Trophoblast cell (in vitro differentiated cells and primary cell): ENCODE measurements around the gene VPS29.

Source experiments
- DNase-seq, 2 donors: peaks; one replicate each; pipeline ENCODE4 v3.0.0-alpha.2; 2016
- H2AFZ ChIP-seq: 2 replicates; pipeline ENCODE4 v1.6.1; 2013; ENCODE audit warnings: low read length, moderate library complexity, mild to moderate bottlenecking; ENCODE audit not compliant: insufficient read depth, poor library complexity
- H2AK5ac ChIP-seq: 2 replicates; pipeline ENCODE4 v1.6.1; 2013; ENCODE audit warnings: mild to moderate bottlenecking, low read length
- H2BK120ac ChIP-seq: 2 replicates; pipeline ENCODE4 v1.6.1; 2013; ENCODE audit warnings: low read length, mild to moderate bottlenecking, moderate library complexity; ENCODE audit not compliant: insufficient read depth, poor library complexity
- H2BK12ac ChIP-seq: 2 replicates; pipeline ENCODE4 v1.6.1; 2013; ENCODE audit warnings: mild to moderate bottlenecking, low read length, moderate library complexity
- H2BK5ac ChIP-seq: 2 replicates; pipeline ENCODE4 v1.6.1; 2013; ENCODE audit warnings: low read length, low read depth, moderate library complexity, mild to moderate bottlenecking; ENCODE audit not compliant: poor library complexity
- H3K14ac ChIP-seq: 2 replicates; pipeline ENCODE4 v1.6.1; 2013; ENCODE audit warnings: mild to moderate bottlenecking, low read length
- H3K18ac ChIP-seq: 2 replicates; pipeline ENCODE4 v1.6.1; 2013; ENCODE audit warnings: mild to moderate bottlenecking, low read length
- H3K23ac ChIP-seq: 2 replicates; pipeline ENCODE4 v1.6.1; 2013; ENCODE audit warnings: low read length
- H3K27ac ChIP-seq: 2 replicates; pipeline ENCODE4 v1.5.1; 2013; ENCODE audit warnings: low read depth, mild to moderate bottlenecking, inconsistent platforms, low read length, moderate library complexity
- H3K27me3 ChIP-seq: 2 replicates; pipeline ENCODE4 v1.6.1; 2013; ENCODE audit warnings: inconsistent platforms, mild to moderate bottlenecking, low read length, moderate library complexity; ENCODE audit not compliant: insufficient read depth
- H3K36me3 ChIP-seq, 2 experiments: 1 replicate in 1 of 2; 2 replicates in 1 of 2; pipeline ENCODE4 v1.6.1; 2013; ENCODE audit warnings: low read length in 2 of 2, mild to moderate bottlenecking in 2 of 2, moderate library complexity in 1 of 2; ENCODE audit not compliant: insufficient read depth in 2 of 2, control insufficient read depth in 1 of 2
- H3K4ac ChIP-seq: 2 replicates; pipeline ENCODE4 v1.6.1; 2013; ENCODE audit warnings: low read depth, mild to moderate bottlenecking, low read length, moderate library complexity
- H3K4me1 ChIP-seq, 2 experiments: 1 replicate in 1 of 2; 2 replicates in 1 of 2; pipeline ENCODE4 v1.6.1; 2013; ENCODE audit warnings: low read length in 2 of 2, mild to moderate bottlenecking in 2 of 2, moderate library complexity in 1 of 2; ENCODE audit not compliant: insufficient read depth in 2 of 2, control insufficient read depth in 1 of 2
- H3K4me2 ChIP-seq: 2 replicates; pipeline ENCODE4 v1.6.1; 2013; ENCODE audit warnings: inconsistent platforms, mild to moderate bottlenecking, low read length, moderate library complexity
- H3K4me3 ChIP-seq: 2 replicates; pipeline ENCODE4 v1.5.1; 2013; ENCODE audit warnings: mild to moderate bottlenecking, low read depth, low read length, inconsistent platforms
- H3K79me1 ChIP-seq: one replicate; pipeline ENCODE4 v1.6.1; 2013; ENCODE audit warnings: low read length
- H3K79me2 ChIP-seq: 2 replicates; pipeline ENCODE4 v1.6.1; 2013; ENCODE audit warnings: low read length, mild to moderate bottlenecking; ENCODE audit not compliant: control insufficient read depth, insufficient read depth, poor library complexity
- H3K9ac ChIP-seq: 2 replicates; pipeline ENCODE4 v1.6.1; 2013; ENCODE audit warnings: mild to moderate bottlenecking, low read length
- H3K9me3 ChIP-seq: 2 replicates; pipeline ENCODE4 v1.6.1; 2013; ENCODE audit warnings: low read depth, mild to moderate bottlenecking, control low read depth, inconsistent platforms, low read length; ENCODE audit not compliant: insufficient read depth
- H4K12ac ChIP-seq: 2 replicates; pipeline ENCODE4 v1.6.1; 2013; ENCODE audit warnings: low read depth, mild to moderate bottlenecking, low read length, moderate library complexity
- H4K8ac ChIP-seq: 2 replicates; pipeline ENCODE4 v1.6.1; 2013; ENCODE audit warnings: low read depth, mild to moderate bottlenecking, low read length, moderate library complexity
- H4K91ac ChIP-seq: one replicate; pipeline ENCODE4 v1.6.1; 2013; ENCODE audit warnings: low read depth, mild to moderate bottlenecking, low read length, moderate library complexity
- WGBS: extraction: QIAGEN DNeasy Blood & Tissue Kit; methylation state at CpG from one replicate; pipeline ENCODE4 v1.1.7; 2013; ENCODE audit warnings: missing lambda C conversion rate; ENCODE audit not compliant: insufficient read length, insufficient coverage; ENCODE audit errors: extremely low coverage; 5-methylcytosine and 5-hydroxymethylcytosine counted together

Gene VPS29

DNA sequence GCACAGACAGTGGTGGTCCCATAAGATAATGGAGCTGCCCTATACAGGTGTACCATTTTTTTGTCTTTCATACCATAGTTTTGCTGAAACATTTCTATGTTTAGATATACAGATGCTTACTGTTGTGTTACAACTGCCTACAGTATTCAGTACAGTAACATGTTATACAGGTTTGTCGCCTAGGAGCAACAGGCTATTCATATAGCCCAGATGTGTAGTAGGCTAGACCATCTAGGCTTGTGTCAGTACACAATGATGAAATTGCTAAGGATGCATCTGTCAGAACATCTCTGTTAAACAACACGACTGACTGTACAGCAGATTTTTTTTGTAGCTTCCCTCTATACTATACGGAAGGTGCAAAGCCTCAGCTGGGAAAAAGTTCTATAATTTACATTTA, 30.7 kb upstream of the VPS29 start:
- no peak overlapping the region for H3K14ac ChIP-seq
- H3K27me3 ChIP-seq = no peaks in the 10 kb centered on the region
- H4K8ac ChIP-seq = no peak overlapping the region
- H2AK5ac ChIP-seq = no peak overlapping the region
- H3K4me2 ChIP-seq = no peak overlapping the region
- H4K12ac ChIP-seq = no peak overlapping the region
- no peaks in the 10 kb centered on the region for H3K79me2 ChIP-seq
- no peak overlapping the region for H3K27ac ChIP-seq
- H3K4ac ChIP-seq = no peak overlapping the region
- H3K23ac ChIP-seq = no peak overlapping the region
- WGBS = no CpG with 5 or more reads among the region's 3 CpGs
- H2BK12ac ChIP-seq = no peak overlapping the region
- H3K9me3 ChIP-seq = no peaks in the 10 kb centered on the region
- H2AFZ ChIP-seq = no peak overlapping the region
- H2BK120ac ChIP-seq = no peak overlapping the region
- no peak overlapping the region for H4K91ac ChIP-seq
- peaks cover 2 to 6% of the 10 kb centered on the region in 2 experiments for H3K36me3 ChIP-seq
- no peak overlapping the region for H3K9ac ChIP-seq
- H3K18ac ChIP-seq = no peak overlapping the region
- H3K4me1 ChIP-seq = peaks cover 2 to 3% of the 10 kb centered on the region in 2 experiments
- no peak overlapping the region for H2BK5ac ChIP-seq
- no peak for DNase-seq
- H3K4me3 ChIP-seq = no peak overlapping the region
- no peaks in the 10 kb centered on the region for H3K79me1 ChIP-seq

DNA sequence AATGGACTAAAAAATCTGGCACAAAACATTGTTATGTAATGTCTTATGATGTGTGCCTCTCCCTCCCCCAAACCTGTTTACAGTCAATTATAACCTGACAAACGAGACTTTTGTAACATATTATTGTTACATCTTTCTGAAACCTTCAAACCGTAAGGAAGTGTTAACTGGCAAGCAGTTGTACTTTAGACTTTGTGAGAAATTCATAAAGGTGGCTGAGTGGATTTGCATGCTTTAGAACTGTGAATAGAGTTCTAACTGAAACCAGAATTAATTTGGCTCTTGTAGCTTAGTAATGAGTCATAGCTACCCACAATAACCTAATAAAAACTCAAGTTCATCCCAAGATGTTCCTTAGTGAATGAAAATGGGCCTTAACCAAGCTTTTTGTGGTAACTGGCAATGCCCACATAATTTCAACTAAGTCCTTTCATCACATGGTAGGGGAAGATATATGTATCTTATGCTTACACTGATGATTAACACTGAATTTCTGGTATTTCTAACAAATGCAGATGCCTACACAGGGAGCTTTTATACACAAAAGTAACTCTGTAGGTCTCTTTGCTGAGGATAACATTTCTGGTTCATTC, 29.9 kb upstream of the VPS29 start:
- Histone ChIP-seq H3K27ac (no peak overlapping the region), H3K79me2 (no peaks in the 10 kb centered on the region), H2BK12ac (no peak overlapping the region), H4K8ac (no peak overlapping the region), H4K91ac (no peak overlapping the region), H3K4me1 (peaks cover 2 to 3% of the 10 kb centered on the region in 2 experiments), H3K4me2 (no peak overlapping the region), H3K18ac (no peak overlapping the region), H3K27me3 (no peaks in the 10 kb centered on the region), H3K4ac (no peak overlapping the region), H3K4me3 (no peak overlapping the region), H3K9ac (no peak overlapping the region), H2BK5ac (no peak overlapping the region), H4K12ac (no peak overlapping the region), H2AK5ac (no peak overlapping the region), H3K14ac (no peak overlapping the region), H3K36me3 (peaks cover 0 to 3% of the 10 kb centered on the region in 2 experiments), H3K79me1 (no peaks in the 10 kb centered on the region), H3K23ac (no peak overlapping the region), H2AFZ (no peak overlapping the region), H2BK120ac (no peak overlapping the region), H3K9me3 (no peaks in the 10 kb centered on the region)
- no peak for DNase-seq
- WGBS = no CpG with 5 or more reads among the region's 2 CpGs

DNA sequence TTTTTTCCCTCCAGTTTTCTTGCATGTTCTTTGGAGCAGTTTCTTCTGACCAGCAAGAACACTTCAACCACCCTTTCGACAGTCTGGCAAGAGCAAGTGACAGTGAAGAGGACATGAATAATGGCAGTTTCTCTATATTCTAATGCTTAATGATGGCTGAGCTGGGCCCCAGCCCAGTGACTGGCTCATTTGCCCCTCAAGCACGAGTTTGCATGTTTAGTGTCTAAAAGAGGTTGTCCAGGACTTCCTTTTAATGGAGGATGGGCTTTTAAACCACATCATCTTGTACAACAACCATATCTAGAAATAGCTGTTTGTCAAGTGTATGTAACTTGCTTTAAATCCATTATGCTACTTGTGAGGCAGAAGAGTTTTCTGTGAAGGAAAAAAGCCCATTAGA, 28.6 kb upstream of the VPS29 start:
- no peaks in the 10 kb centered on the region for H3K79me1 ChIP-seq
- H3K9me3 ChIP-seq = no peaks in the 10 kb centered on the region
- H3K23ac ChIP-seq = no peak overlapping the region
- H2BK12ac ChIP-seq = no peak overlapping the region
- no peak overlapping the region for H2BK120ac ChIP-seq
- H4K91ac ChIP-seq = no peak overlapping the region
- no peak overlapping the region for H4K8ac ChIP-seq
- no peak overlapping the region for H3K14ac ChIP-seq
- H3K4me2 ChIP-seq = no peak overlapping the region
- no peak overlapping the region for H2AK5ac ChIP-seq
- no peak overlapping the region for H3K9ac ChIP-seq
- DNase-seq = no peak
- no peak overlapping the region for H3K18ac ChIP-seq
- H3K79me2 ChIP-seq = no peaks in the 10 kb centered on the region
- no CpG with 5 or more reads among the region's 2 CpGs for WGBS
- no peak overlapping the region for H4K12ac ChIP-seq
- no peaks in the 10 kb centered on the region for H3K36me3 ChIP-seq
- peaks cover 2 to 3% of the 10 kb centered on the region in 2 experiments for H3K4me1 ChIP-seq
- H2BK5ac ChIP-seq = no peak overlapping the region
- H3K4ac ChIP-seq = no peak overlapping the region
- H2AFZ ChIP-seq = no peak overlapping the region
- no peak overlapping the region for H3K4me3 ChIP-seq
- no peaks in the 10 kb centered on the region for H3K27me3 ChIP-seq
- no peak overlapping the region for H3K27ac ChIP-seq

DNA sequence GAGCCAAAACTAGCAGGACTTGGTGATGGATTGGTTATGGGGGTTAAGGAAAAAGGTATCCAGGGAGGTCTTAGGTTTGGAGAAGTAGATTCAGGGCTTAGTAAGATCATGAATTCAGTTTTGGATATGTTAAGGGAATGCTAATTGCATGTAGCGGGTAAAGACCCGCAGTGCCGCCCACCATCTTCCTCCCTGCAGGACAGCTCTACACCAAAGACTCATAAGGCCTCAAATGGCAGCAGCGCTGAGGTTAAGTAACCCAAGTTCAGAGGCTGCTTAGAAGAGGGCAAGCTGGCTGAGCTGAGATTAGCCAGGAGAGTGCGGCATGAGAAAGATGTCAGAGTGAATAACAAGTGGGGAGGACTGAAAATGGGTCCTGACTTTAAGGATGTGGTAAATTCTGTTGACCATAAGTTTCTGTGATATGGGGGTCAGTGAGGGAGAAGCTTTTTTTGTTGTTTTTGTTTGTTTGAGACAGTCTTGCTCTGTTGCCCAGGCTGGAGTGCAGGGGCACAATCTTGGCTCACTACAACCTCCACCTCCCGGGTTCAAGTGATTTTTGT, 26.4 kb upstream of the VPS29 start:
- no CpG with 5 or more reads among the region's 6 CpGs for WGBS
- H4K8ac ChIP-seq = no peak overlapping the region

More for the DNA sequence above, 26.4 kb upstream of the VPS29 start:
- Histone ChIP-seq H2AK5ac (no peak overlapping the region), H3K79me2 (no peaks in the 10 kb centered on the region), H3K9ac (no peak overlapping the region), H4K91ac (no peak overlapping the region), H2BK12ac (no peak overlapping the region), H3K18ac (no peak overlapping the region), H3K79me1 (no peaks in the 10 kb centered on the region), H2BK5ac (no peak overlapping the region), H3K23ac (no peak overlapping the region), H3K4me3 (no peak overlapping the region), H3K4me1 (no peaks in the 10 kb centered on the region), H3K4ac (no peak overlapping the region), H3K14ac (no peak overlapping the region), H2AFZ (no peak overlapping the region), H3K4me2 (no peak overlapping the region), H2BK120ac (no peak overlapping the region), H4K12ac (no peak overlapping the region), H3K9me3 (no peaks in the 10 kb centered on the region), H3K36me3 (no peaks in the 10 kb centered on the region), H3K27ac (no peak overlapping the region), H3K27me3 (no peaks in the 10 kb centered on the region)
- DNase-seq = no peak
